ENCODE data around the gene RAP1GAP2.

RAP1GAP2 gene

DNA sequence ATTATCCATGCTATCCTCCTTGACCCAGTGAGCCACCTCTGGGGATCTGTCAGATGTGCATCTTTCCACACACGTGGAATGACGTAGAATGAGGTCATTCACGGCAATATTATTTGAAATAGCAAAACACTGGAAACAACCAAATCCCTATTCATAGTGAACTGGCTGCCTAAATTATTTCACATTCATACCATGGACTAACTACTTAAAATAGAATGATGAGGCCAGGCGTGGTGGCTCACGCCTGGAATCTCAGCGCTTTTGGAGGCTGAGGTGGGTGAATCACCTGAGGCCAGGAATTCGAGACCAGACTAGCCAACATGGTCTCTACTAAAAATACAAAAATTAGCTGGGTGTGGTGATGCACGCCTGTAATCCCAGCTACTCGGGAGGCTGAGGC lies 75.5 kb downstream of the RAP1GAP2 start:
- Histone ChIP-seq H3K4me1 (ENCODE audit: low read length) (no peaks in the 10 kb centered on the region), H3K27me3 (replicated peaks; ENCODE audit: insufficient read depth, low read length) (peaks cover 60% of the 10 kb centered on the region), H3K9ac (ENCODE audit: low read length) (no peak overlapping the region), H3K4me2 (ENCODE audit: low read depth, low read length) (no peak overlapping the region), H3K79me2 (ENCODE audit: low read length) (no peaks in the 10 kb centered on the region), H3F3A (ENCODE audit: insufficient read depth, low read length) (no peaks in the 10 kb centered on the region), H3K4me3 (ENCODE audit: low read length) (no peak overlapping the region), H3K9me2 (replicated peaks; ENCODE audit: insufficient read depth, low read length) (no peaks in the 10 kb centered on the region), H3K27ac (ENCODE audit: low read length) (no peak overlapping the region), H3K36me3 (replicated peaks; ENCODE audit: insufficient read depth, low read length) (no peaks in the 10 kb centered on the region), H4K20me1 (ENCODE audit: insufficient read depth, low read length) (no peaks in the 10 kb centered on the region), H2AFZ (ENCODE audit: low read length) (no peak overlapping the region), H3K9me3 (replicated peaks; ENCODE audit: insufficient read depth, low read length) (no peaks in the 10 kb centered on the region)
- no peak for DNase-seq
- TF ChIP-seq EZH2 (optimal IDR thresholded peaks at IDR 0.05; ENCODE audit: low read depth, low read length) (no peak), CTCF (IDR thresholded peaks at IDR 0.05; ENCODE audit: low read length) (no peak), EZH2phosphoT487 (IDR thresholded peaks at IDR 0.05; ENCODE audit: low read length) (no peak)

GRCh38 chr17:2872282-2872681 lies 76.0 kb downstream of the RAP1GAP2 start:
- Histone ChIP-seq H3K4me3 (ENCODE audit: low read length) (no peak overlapping the region), H3F3A (ENCODE audit: insufficient read depth, low read length) (no peaks in the 10 kb centered on the region), H4K20me1 (ENCODE audit: insufficient read depth, low read length) (no peaks in the 10 kb centered on the region), H3K79me2 (ENCODE audit: low read length) (no peaks in the 10 kb centered on the region), H3K27me3 (replicated peaks; ENCODE audit: insufficient read depth, low read length) (peaks cover 56% of the 10 kb centered on the region), H3K4me1 (ENCODE audit: low read length) (no peaks in the 10 kb centered on the region), H3K9me3 (replicated peaks; ENCODE audit: insufficient read depth, low read length) (no peaks in the 10 kb centered on the region), H3K4me2 (ENCODE audit: low read depth, low read length) (no peak overlapping the region), H3K9me2 (replicated peaks; ENCODE audit: insufficient read depth, low read length) (no peaks in the 10 kb centered on the region), H3K9ac (ENCODE audit: low read length) (no peak overlapping the region), H3K36me3 (replicated peaks; ENCODE audit: insufficient read depth, low read length) (no peaks in the 10 kb centered on the region), H2AFZ (ENCODE audit: low read length) (no peak overlapping the region), H3K27ac (ENCODE audit: low read length) (no peak overlapping the region)
- no peak for TF ChIP-seq CTCF (IDR thresholded peaks at IDR 0.05; ENCODE audit: low read length)
- TF ChIP-seq EZH2 (optimal IDR thresholded peaks at IDR 0.05; ENCODE audit: low read depth, low read length): no peak
- no peak for TF ChIP-seq EZH2phosphoT487 (IDR thresholded peaks at IDR 0.05; ENCODE audit: low read length)
- no peak for DNase-seq

- Histone ChIP-seq H4K20me1 (ENCODE audit: insufficient read depth, low read length) (no peaks in the 10 kb centered on the region), H3K27ac (ENCODE audit: low read length) (no peak overlapping the region), H3K36me3 (replicated peaks; ENCODE audit: insufficient read depth, low read length) (no peaks in the 10 kb centered on the region)
These were observed 78.0 kb downstream of the RAP1GAP2 start for GRCh38 chr17:2874189-2874686.

More at GRCh38 chr17:2874189-2874686, 78.0 kb downstream of the RAP1GAP2 start:
- Histone ChIP-seq H3K9ac (ENCODE audit: low read length) (no peak overlapping the region), H3K27me3 (replicated peaks; ENCODE audit: insufficient read depth, low read length) (peaks cover 53% of the 10 kb centered on the region), H2AFZ (ENCODE audit: low read length) (no peak overlapping the region), H3K9me2 (replicated peaks; ENCODE audit: insufficient read depth, low read length) (no peaks in the 10 kb centered on the region), H3K79me2 (ENCODE audit: low read length) (no peaks in the 10 kb centered on the region), H3F3A (ENCODE audit: insufficient read depth, low read length) (no peaks in the 10 kb centered on the region), H3K4me3 (ENCODE audit: low read length) (no peak overlapping the region), H3K9me3 (replicated peaks; ENCODE audit: insufficient read depth, low read length) (no peaks in the 10 kb centered on the region), H3K4me1 (ENCODE audit: low read length) (no peaks in the 10 kb centered on the region), H3K4me2 (ENCODE audit: low read depth, low read length) (no peak overlapping the region)
- DNase-seq: no peak
- no peak for TF ChIP-seq EZH2phosphoT487 (IDR thresholded peaks at IDR 0.05; ENCODE audit: low read length)
- TF ChIP-seq CTCF (IDR thresholded peaks at IDR 0.05; ENCODE audit: low read length): no peak
- no peak for TF ChIP-seq EZH2 (optimal IDR thresholded peaks at IDR 0.05; ENCODE audit: low read depth, low read length)

Data from MM.1S (cell line).